SK-N-MC (cell line): Measurements from ENCODE around the gene HNRNPA1L2.
A peak's percentile ranks its signal among the peaks of the same experiment; 100 is the strongest.

Experiments used
- EZH2 ChIP-seq: fragments of 200-600 bp; sonication (generic); IDR thresholded peaks from one replicate; pipeline ENCODE4 v1.6.1; 2017; ENCODE audit warnings: antibody characterized with exemption
- FOXP2 ChIP-seq: optimal IDR thresholded peaks from 2 replicates; pipeline ENCODE3; 2011; ENCODE audit warnings: mild to moderate bottlenecking, moderate library complexity; ENCODE audit not compliant: insufficient read depth; ENCODE audit errors: extremely low read length, control extremely low read depth
- POLR2AphosphoS5 ChIP-seq: IDR thresholded peaks from 2 replicates; pipeline ENCODE4 v1.6.1; 2012; ENCODE audit warnings: mild to moderate bottlenecking, low read depth, low read length, borderline replicate concordance

DNA sequence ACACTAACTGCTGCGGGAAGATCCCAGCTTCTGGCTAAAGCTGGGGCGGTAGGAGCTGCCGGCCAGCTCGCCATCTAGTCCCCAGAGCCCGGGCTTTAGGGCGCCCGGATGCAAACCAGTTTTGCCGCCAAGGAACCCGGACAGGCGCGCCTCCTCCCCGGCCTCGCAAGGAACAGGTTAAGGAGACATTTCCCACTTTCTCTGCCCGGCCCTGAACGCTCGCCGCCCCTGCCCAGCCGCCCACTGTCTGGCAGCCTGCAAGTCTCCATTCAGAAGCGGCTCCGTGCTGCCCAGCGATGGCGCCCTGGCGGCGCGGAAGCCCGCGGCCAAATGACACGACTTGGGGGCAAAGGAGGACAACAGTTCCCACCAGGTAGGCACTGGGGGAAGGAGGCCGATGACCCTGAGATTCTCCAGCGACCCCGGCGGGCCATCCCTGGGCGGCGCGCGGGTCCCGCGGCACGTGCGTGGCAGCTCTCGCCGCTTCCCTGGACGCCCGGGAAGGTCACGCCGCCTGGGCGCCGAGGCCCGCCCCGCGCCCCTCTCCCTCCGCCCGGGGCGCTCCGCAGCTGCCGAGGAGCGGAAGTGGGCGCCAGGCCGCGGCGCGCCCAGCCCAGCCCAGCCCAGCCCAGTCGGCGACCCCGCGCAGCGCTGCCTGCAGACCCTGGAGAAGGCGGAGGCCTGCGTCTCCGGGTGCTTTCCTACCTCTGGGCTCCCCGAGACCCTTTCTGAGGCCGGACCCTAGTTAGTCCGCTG lies 42.2 kb upstream of the HNRNPA1L2 start:
- TF ChIP-seq EZH2 (no peak), POLR2AphosphoS5 (peak; percentile 13; the same call in 1 of the 2 replicates), FOXP2 (no peak)
